Hematopoietic multipotent progenitor cell treated with erythropoietin and hydrocortisone succinate and interleukin-3 and kit ligand, for 6 days (in vitro differentiated cells): ENCODE data around the gene MDM1.
A peak's percentile ranks its signal among the peaks of the same experiment; 100 is the strongest.

ENCODE experiments used
- DNase-seq: peaks from one replicate; pipeline ENCODE4 v3.0.0-alpha.2; 2015

The MDM1 gene

DNA sequence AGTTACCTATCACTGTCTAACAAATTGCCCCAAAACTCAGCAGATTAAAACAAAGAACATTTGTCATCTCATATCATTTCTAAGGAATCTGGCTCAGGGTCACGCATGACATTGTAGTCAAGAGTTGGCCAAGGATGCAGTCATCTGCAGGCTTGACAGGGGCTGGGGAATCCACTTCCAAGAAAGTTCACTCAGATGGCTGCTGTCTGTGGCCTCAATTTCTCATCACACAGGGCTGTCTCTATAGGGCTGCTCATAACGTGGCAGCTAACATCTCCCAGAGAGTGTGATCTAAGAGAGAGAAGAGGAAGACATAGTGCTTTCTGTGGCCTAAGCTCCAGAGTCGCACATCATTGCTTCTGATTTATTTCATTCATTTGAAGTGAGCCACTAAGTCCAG lies 61.8 kb downstream of the MDM1 start:
- no peak for DNase-seq

DNA sequence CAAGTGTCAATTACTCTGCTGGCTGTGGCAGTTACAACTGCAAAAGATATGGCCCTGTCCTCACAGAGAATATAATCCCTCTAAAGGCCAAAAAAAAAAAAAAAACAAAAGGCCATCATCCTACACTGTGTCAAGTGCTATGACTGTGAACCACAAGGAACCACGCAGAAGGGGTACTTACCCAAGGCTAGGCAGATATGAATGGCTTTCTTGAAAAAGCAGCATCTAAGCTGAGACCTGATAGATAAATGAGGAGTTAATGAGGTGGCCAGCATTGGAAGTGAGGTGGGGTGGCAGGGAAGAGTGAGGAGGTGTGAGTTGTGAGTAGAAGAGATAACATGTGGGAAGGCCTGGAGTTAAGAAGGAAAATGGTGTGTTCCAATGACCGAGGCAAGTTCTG lies 62.4 kb downstream of the MDM1 start:
- DNase-seq: no peak

DNA sequence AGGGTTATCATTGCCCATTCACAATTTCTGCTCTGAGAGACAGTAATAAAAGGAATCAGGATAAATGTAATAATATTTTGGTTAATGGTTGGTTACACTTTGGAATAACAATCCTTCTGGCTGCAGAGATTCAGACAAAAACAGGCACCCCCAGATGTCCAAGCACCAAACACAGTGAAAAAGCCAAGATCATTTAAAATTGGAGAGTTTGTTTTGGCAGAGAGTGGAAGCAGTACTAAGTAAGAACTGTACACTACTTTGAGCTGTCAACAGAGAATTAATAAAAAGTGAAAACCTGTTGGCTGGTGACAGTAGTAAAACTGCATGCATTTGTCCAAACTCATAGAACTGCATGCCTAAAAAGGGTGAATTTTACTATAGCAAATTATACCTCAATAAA lies 63.2 kb downstream of the MDM1 start:
- DNase-seq: no peak

DNA sequence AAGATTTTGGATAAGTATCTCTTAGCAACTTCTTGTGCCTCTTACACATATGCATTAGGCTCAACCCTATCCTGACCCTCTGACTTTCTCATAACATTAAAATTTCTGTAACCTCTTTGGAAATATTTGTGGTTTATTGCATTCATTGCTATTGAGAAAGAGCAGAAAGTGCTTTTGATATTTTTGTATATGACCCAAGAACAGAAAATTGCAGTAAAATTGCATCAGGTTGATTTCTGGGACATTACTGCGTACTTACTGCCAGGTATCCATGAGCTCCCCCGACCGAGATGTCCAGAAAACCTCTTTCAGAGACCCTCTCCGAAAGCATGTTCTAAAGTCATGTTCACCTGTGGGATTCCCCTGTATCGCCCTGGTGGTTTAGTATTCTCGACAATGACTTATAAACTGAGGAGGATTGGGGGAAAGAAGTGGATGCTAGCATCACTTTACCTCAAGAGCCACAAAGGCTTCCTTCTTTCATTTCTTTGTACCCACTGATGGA lies 64.2 kb downstream of the MDM1 start:
- peak; percentile 28 for DNase-seq

DNA sequence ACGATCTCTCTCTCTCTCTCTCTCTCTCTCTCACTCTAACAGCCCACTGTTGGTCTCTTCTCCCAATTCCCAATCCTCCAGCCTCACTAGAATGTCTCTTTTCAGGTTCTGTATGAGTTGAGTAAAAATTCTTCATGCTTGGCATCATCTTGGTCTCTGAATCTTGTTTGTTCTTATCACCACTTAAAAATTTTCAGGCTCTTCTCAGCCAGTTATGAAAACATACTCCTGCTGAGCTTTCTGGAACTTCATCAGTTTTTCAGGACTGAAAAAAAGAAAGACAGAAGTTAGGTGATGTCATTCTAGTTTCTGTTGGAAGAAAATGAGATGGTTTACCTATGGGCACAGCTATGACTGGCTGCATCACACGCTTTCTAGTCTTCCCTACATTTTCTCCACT lies 67.3 kb downstream of the MDM1 start:
- no peak for DNase-seq

DNA sequence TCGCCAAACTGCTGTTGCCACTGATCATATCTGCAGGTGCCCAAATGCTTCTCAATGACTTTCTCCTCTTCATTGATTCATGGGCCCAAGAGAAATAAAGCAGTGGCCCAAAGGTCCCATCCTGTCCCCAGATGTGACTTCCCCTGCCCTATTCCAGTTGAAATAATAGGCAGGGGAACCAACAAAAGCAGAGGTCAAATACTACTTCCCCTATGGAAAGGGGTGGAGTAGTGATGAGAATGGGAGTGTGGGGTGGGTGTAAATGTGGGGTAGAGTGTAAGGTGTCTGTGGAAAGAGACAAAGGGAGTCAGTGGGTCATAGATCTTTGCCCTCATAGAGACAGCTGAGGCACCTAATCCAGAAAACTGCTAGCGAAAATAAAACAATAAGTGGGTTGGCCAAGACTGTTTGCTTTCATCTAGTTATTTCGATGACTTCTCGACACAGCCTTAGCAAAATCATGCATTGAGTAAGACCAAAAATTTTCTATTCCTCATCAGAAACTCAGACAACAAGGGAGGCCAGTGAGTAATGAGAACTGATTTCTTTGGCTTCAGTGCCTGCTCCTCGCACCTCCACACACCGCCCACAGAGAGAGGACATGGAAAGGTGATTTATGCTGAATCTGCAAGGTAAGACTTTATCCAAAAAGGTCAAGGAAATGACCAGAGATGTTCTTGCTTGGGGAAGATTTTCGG lies 67.9 kb downstream of the MDM1 start:
- DNase-seq: no peak

DNA sequence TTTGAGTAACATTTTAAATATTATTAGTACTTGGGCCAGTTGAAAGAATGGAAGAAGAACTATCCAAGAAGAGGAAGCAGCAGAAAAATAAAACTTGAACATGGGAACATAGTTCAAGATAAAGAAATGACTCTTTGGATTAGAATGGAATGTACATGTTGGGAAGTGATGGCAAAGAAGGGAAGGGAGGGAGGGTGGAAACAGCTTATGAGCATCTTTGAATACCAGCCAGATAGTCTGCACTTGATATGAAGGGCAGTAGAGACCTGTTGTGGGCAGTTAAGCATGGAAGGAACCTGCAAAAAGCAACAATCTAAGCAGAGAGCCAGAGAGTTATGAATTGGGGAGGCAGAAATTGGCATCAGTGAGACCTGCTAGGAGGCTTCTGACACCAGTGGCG lies 68.8 kb downstream of the MDM1 start:
- no peak for DNase-seq

DNA sequence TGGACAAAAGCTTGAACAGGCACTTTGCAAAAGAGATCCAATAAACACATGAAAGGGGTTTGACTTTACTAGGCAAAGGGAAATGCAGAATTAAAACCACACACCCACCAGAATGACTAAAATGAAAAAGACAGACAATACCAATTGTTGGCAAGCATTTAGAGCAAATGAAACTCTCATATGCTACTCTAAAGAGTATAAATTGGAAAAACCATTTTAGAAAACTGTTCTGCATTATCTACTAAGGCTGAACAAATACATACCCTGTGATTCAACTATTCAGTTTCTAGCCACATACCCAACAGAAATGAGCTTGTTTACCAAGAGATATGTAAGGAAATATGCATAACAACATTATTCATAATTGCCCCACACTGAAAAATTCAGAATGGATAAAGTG lies 70.3 kb downstream of the MDM1 start:
- DNase-seq: no peak

DNA sequence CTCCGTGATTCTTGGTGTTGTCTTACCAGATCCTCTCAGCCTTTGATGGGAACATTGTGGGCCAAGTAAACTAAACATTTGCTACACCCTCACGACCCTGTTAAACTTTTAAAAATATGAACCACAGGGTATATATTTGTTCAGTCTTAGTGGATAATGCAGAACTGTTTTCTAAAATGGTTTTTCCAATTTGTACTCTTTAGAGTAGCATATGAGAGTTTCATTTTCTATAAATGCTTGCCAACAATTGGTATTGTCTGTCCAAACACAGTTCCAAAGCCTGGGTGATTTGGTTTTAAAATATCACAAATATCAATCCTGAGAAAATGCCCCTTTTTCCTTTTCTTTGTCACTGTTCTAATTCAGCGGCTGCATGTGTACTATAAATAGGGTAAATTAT lies 72.0 kb downstream of the MDM1 start:
- no peak for DNase-seq

DNA sequence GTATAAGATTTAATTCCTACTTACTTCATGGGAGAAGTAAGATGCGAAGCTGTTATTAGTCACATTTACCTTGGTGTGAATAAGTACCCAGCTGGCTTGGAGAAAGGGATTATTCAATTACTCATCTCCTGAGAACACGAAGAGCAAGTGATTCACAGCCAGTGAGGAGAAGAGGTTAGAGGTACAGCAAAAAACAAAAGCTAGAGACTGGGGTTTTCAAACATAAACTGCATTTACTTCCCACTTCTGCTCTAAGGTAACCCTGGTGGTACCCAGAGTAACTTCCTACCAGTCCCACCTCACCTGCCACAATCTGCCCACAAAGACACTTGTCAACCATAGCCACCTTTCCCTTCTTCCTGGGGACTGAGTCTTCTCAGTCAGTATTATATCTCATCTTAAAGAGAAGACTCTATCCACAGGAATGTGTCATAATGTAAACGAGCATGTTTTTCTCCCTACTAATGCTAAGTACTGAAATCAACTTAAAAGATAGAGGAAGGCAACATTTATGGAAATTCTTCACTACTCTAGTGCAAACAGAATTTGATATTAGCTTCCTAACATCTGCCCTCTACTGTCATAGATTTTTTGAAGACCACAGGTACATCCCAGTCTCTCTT lies 72.7 kb downstream of the MDM1 start:
- DNase-seq: no peak

DNA sequence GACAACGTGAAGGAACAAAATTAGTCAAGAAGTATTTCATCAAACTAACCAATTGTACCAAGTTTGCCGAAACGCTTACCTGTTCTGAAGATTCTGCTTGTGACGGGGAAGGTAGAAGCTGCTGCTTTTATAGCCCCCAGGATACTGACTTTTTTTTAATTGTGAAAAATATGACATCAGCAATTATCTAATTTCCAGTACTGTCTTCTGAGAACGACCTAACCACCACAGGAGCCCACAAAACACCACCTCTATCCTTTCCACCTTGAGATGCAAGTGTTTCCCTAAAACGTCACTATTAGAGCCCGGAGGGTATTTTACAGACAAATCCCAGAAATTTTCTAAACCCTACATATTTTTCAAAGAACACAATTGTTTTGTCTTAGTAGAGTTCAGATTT lies 78.7 kb downstream of the MDM1 start, which contains the start of gene IL22:
Gene IL22 (minus strand): TSS at position 101 of the 400 bp plus-strand sequence. CDS start 156 bp downstream, outside the sequence.
- DNase-seq: no peak

DNA sequence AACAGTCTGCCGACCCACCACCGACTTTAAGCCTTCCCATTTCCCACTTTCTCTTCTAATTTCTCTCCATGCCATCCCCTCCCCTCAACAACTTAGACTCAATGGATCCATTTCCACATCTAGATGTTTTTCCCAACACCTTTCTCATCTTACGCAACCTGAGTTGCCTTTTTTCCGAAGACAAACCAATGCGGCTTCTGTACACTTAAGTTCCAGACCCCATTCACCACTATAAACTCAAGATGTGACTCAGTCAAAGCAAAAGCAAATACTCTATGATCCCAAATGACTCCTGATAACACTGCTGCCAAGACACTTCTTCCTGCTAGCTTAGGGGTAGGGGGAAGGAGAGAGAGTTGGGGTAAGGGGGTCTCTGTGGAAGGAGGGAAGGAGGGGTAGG lies 80.1 kb downstream of the MDM1 start:
- DNase-seq: no peak

DNA sequence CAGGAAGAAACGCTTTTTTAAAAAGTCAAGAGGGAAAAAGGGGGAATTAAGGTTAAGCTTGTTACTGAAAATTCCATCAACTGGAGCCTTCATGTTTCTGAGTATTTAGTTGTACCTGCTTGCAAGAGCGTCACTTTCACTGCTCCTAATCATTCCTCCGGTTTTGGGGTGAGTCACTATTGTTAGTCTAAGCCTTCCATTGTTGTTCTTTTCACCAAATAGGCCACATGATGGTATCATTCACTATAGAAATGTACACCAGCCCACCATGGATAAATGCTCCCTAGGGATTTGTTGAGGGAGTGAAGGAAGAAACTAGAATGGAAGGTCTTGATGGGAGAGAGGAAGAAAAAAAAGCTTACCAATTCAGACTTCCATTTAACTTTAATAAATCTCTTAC lies 81.7 kb downstream of the MDM1 start:
- no peak for DNase-seq

DNA sequence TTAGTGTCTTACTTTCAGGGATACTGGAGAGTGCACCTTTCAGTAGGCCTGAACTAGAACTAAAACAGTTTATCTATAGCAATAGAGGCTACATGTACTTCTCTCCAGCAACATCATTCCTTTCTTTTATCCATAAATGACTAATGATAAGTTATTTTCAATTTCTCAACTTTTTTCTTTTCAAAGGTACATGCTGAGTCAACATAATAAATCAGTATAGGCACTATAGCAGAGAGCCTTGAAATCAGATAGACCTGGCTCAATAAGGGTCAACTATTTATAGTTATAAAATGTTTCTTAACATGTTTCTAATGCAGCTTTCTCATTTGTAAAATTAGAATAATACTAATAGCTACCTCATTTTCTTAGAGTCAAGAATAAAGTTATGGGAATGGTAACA lies 84.4 kb downstream of the MDM1 start:
- no peak for DNase-seq

DNA sequence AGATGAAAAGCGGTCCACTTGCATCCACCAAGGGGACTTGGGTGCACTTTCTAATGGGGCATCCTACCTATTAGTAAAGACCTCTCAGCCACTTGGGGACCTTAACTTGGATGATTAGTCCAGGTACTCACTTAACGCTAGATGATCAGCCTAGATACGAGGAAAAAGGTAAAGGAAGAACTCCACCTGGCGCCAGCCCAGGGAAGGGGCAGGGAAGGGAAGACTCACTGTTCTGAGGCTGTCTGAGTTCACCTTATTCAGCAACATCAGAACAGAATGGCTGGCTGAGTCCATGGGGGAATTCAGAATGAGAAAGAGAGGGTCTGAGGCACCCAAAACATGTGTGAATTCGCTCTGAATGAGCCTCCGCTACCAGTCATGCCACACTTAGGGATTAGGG lies 85.8 kb downstream of the MDM1 start:
- DNase-seq: no peak

DNA sequence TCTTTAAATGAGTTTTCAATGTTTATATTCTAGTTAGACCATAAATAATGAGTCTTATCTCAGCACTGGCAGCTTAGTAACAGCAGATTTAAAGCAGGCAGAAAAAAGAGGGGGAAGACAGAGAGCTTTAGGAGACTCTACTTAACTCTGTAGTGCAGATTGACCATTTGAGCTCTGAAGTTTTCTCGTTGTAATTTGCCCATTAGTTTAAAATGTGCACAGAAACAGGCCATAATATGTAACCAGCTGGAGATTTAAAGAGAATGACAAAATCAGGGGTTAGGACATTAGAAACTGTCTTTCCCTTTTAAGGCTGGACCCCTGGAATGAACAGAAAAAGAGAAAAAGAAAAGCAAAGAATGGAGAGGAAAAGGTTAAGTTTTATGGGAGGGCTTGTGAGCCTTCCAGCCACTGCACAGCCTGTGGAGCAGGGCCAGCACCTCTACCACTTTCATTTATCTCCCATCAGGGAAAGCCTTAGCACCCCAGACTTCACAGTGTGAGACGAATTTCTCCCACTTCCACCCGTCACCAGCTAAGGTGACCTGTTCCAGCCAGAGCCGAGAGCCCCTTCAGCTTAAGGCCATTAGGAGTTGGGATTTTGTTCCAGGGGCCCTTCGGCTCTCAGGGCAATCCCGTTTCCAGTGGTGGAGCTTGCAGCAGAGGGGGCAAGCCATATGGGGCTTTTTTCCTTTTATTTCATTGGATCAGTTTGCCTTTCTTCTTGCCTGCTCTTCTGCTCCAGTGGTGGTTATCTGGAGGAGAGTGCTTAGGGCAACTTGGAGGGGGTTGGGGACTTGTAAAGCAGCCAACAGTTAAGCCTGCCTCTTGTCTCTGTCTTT lies 86.8 kb downstream of the MDM1 start:
- DNase-seq: peak; percentile 18
